Activated naive CD4-positive, alpha-beta T cell treated with anti-CD3 and anti-CD28 coated beads, Interleukin-2, amount 10 ng/mL, durations not matched to agents 7 days and 5 days (primary cell): ENCODE data around the gene ZNF598.

ENCODE experiments used
- CTCF ChIA-PET: fragments of 350-600 bp; sonication (Branson Sonifier 250); formaldehyde crosslinking; loops from one replicate; lab custom pipeline; 2021; ENCODE audit warnings: antibody characterized with exemption; lab: Charles Lee
- DNase-seq: peaks from one replicate; pipeline ENCODE4 v3.0.0-alpha.2; 2020
- H3K27ac Mint-ChIP-seq: one replicate; pipeline ENCODE4 v1.8.0; 2021; ENCODE audit warnings: mild to moderate bottlenecking, moderate library complexity, mixed read lengths
- H3K27me3 Mint-ChIP-seq: one replicate; pipeline ENCODE4 v1.8.0; 2021; ENCODE audit warnings: mild to moderate bottlenecking, mixed read lengths
- H3K36me3 Mint-ChIP-seq: one replicate; pipeline ENCODE4 v1.8.0; 2021; ENCODE audit warnings: mixed read lengths
- H3K4me1 Mint-ChIP-seq: one replicate; pipeline ENCODE4 v1.8.0; 2021; ENCODE audit warnings: mixed read lengths
- H3K4me3 Mint-ChIP-seq: one replicate; pipeline ENCODE4 v1.8.0; 2021; ENCODE audit warnings: mild to moderate bottlenecking, moderate library complexity, mixed read lengths
- H3K9me3 Mint-ChIP-seq: one replicate; pipeline ENCODE4 v1.8.0; 2021; ENCODE audit warnings: mixed read lengths

ZNF598 gene

DNA sequence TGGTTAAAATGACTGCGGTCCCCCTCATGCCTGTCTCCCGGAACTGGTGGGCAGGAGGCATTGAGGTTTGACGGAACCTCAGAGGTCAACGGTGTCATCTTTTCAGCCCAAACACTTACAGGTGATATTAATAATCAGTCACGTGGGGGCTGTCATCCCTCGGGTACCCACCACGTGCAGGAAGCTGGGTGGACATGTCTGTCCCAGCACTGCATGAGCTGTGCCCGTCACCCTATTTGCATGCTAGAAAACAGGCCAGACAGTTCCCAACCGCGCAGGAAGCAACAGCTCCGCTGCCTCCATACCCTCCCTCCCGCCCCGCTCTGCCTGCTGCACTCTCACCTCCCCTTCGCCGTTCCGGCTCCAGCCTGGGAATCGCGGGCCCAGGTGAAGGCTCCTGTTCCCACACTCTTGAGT lies 18.5 kb downstream of the ZNF598 start:
- peak; percentile 61 for DNase-seq
- Mint-ChIP-seq H3K27me3 (peaks cover 60% of the 10 kb centered on the region), H3K4me3 (peak overlapping the region; percentile 65), H3K36me3 (peaks cover 11% of the 10 kb centered on the region), H3K9me3 (no peaks in the 10 kb centered on the region), H3K4me1 (peaks cover 23% of the 10 kb centered on the region), H3K27ac (peak overlapping the region; percentile 69)
- CTCF ChIA-PET: interaction anchor here (1.6 kb wide), 1 partner anchor 13 kb away, joined by 8 read pairs; no protein-coding TSS in a partner anchor

DNA sequence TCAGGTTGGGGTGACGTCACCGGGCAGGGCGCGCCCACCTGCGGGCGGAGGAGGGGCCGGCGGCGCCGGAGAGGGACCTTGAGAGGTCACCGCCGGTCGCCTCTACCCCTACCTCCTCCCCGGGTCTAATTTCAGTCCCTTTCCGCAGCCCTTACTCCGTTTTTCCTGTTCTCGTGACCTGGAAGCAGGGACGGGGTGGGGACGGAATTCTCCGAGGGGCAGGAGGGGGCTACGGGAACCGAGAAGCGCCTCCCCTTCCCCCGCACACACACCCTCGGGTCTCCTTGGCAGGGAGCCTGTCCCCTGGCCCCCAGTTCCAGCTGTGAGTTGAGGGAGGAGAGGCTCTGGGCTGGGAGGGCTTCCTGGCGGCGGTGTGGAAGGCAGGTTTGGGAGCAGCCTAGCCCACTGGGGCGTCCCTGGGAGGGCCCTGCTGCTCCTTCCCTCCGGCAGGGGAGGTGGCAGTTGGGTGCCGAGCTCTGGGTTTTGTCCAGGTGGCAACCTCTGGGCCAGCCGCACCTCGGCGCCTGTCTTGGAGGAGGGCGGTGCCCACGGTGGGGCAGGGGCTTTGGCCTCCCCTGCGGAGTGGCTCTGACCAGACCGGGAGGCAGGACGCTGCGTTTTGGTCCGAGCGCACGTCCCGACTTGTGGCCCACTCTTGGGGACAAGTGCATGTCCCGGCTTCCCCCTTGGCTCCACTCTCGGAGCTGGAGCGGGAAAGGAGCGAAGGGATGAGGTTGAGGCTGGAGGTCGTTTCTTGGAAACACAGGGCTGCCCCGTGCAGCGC lies 19.1 kb downstream of the ZNF598 start:
- peak; percentile 63 for DNase-seq
- H3K9me3 Mint-ChIP-seq: no peaks in the 10 kb centered on the region
- peaks cover 11% of the 10 kb centered on the region for H3K36me3 Mint-ChIP-seq
- peak overlapping the region; percentile 69 for H3K27ac Mint-ChIP-seq
- H3K27me3 Mint-ChIP-seq: peaks cover 60% of the 10 kb centered on the region
- H3K4me3 Mint-ChIP-seq: peak overlapping the region; percentile 65
- H3K4me1 Mint-ChIP-seq: peaks cover 27% of the 10 kb centered on the region
- CTCF ChIA-PET: interaction anchor here (1.6 kb wide), 1 partner anchor 13 kb away, joined by 8 read pairs; no protein-coding TSS in a partner anchor

DNA sequence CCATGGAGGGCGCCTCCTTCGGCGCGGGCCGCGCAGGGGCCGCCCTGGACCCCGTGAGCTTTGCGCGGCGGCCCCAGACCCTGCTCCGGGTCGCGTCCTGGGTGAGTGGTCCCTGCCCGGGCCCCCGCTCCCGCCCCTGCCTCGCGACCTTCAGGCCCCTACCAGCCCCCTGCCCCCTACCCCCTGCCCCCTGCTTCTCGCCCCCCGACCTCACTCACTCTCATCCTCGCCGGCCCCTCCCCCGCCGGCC lies 19.6 kb downstream of the ZNF598 start:
- H3K4me1 Mint-ChIP-seq: peaks cover 32% of the 10 kb centered on the region
- H3K9me3 Mint-ChIP-seq: no peaks in the 10 kb centered on the region
- H3K36me3 Mint-ChIP-seq: peaks cover 11% of the 10 kb centered on the region
- DNase-seq: no peak
- H3K27me3 Mint-ChIP-seq: peaks cover 60% of the 10 kb centered on the region
- no peak overlapping the region for H3K4me3 Mint-ChIP-seq
- CTCF ChIA-PET: no interaction called here
- no peak overlapping the region for H3K27ac Mint-ChIP-seq

DNA sequence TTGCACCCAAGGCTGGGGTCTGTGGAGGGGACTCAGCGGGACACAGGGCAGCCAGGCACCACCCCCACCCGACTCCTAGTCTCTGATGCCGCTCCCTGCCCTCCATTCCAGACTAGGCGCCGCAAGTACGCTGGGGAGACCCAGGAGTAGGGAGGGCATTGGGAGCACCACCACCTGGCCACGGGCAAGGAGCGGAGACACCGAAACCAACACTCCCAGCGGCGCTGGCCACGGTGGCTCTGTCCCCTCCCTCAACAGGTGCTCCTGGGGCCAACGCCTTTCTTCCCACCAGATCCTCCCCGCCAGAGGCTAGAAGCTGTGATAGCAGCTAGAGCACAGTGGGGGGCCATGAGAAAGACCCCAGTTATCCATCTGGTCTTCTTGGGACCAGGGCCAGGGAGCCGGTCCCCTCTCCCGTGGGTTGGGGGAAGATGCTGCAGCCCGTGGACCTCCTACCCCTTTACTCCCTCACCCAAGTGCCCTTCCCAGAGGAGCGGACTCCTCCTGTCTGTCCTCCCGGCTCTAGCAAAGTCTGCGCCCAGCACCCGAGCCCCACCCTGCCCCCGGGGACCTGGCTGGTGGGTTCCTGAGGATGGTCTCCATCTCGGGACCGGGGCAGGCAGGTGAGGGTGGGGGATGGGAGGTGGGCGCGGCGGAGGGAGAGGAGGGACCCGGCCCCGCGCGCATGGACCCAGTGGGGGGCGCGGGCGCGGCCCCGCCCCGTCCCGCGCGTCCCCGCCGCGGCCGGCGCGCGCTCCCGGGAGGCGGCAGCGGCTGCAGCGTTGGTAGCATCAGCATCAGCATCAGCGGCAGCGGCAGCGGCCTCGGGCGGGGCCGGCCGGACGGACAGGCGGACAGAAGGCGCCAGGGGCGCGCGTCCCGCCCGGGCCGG lies 20.2 kb downstream of the ZNF598 start, which contains the start of gene SYNGR3:
TSS of gene SYNGR3 (plus strand) at position 762 of the 892 bp plus-strand sequence. CDS start 133 bp downstream, outside the sequence.
- Mint-ChIP-seq H3K9me3 (no peaks in the 10 kb centered on the region), H3K36me3 (peaks cover 11% of the 10 kb centered on the region), H3K4me1 (peaks cover 38% of the 10 kb centered on the region), H3K27me3 (peaks cover 63% of the 10 kb centered on the region), H3K27ac (no peak within 1 kb of the TSS), H3K4me3 (peak within 1 kb of the TSS; percentile 65)
- CTCF ChIA-PET: interaction anchor here (1.4 kb wide), 1 partner anchor 15 kb away, joined by 3 read pairs; no protein-coding TSS in a partner anchor
- no peak for DNase-seq

DNA sequence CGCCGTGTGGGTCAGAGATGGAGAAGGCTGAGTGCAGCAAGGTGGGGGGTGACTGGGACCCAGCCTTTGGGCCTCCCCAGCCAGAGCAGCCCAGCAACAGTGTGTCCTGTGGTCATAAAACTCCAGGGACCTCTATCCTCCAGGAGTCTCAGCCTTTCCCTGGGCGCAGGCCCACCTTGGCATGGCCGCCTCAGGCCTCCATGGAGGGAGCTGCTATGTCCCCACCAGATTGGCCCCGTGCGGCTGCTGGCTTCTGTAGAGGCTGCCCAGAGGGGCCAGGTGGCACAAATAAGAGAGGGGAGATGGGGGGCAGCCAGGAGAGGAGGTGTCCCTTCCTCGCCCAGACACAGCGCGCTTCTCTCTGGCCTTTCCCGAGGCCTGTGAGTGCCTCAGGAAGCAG lies 22.4 kb downstream of the ZNF598 start:
- no peaks in the 10 kb centered on the region for H3K9me3 Mint-ChIP-seq
- no peak overlapping the region for H3K27ac Mint-ChIP-seq
- CTCF ChIA-PET: interaction anchor here (0.6 to 1.9 kb wide), 2 partner anchors 17 to 408 kb away, joined by 3 to 5 read pairs; no protein-coding TSS in a partner anchor
- peaks cover 13% of the 10 kb centered on the region for H3K36me3 Mint-ChIP-seq
- peaks cover 41% of the 10 kb centered on the region for H3K4me1 Mint-ChIP-seq
- H3K4me3 Mint-ChIP-seq: no peak overlapping the region
- H3K27me3 Mint-ChIP-seq: peaks cover 77% of the 10 kb centered on the region
- no peak for DNase-seq

DNA sequence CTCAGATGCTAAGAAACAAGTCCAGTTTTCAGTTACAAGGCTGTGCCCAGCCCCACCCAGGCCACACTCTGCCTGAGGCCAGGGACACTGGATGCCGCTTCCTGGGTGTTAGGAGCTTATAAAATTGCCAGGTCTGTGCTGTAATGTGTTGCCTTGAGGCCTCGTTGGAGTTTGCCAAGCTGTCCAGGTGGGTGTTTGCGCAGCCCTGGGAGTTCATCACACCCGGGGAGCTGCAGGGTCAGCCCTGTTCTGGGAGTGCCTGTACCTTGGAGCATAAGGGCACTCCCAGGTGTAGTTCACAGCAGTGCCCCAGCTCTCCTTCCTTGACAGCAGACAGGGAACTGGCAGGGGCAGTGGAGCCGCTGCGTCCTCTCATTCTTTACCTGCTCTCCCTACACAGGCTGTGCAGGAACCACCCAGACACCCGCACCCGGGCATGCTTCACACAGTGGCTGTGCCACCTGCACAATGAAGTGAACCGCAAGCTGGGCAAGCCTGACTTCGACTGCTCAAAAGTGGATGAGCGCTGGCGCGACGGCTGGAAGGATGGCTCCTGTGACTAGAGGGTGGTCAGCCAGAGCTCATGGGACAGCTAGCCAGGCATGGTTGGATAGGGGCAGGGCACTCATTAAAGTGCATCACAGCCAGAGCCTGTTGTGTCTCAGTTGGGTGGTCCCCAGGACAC lies 24.0 kb downstream of the ZNF598 start:
- no peaks in the 10 kb centered on the region for H3K9me3 Mint-ChIP-seq
- peaks cover 78% of the 10 kb centered on the region for H3K27me3 Mint-ChIP-seq
- no peak for DNase-seq
- peaks cover 31% of the 10 kb centered on the region for H3K4me1 Mint-ChIP-seq
- peak overlapping the region; percentile 80 for H3K4me3 Mint-ChIP-seq
- peaks cover 13% of the 10 kb centered on the region for H3K36me3 Mint-ChIP-seq
- peak overlapping the region; percentile 19 for H3K27ac Mint-ChIP-seq
- CTCF ChIA-PET: interaction anchor here (1.3 to 1.7 kb wide), 2 partner anchors 14 to 17 kb away, joined by 3 to 5 read pairs; partner anchors contain the start of gene TBL3

DNA sequence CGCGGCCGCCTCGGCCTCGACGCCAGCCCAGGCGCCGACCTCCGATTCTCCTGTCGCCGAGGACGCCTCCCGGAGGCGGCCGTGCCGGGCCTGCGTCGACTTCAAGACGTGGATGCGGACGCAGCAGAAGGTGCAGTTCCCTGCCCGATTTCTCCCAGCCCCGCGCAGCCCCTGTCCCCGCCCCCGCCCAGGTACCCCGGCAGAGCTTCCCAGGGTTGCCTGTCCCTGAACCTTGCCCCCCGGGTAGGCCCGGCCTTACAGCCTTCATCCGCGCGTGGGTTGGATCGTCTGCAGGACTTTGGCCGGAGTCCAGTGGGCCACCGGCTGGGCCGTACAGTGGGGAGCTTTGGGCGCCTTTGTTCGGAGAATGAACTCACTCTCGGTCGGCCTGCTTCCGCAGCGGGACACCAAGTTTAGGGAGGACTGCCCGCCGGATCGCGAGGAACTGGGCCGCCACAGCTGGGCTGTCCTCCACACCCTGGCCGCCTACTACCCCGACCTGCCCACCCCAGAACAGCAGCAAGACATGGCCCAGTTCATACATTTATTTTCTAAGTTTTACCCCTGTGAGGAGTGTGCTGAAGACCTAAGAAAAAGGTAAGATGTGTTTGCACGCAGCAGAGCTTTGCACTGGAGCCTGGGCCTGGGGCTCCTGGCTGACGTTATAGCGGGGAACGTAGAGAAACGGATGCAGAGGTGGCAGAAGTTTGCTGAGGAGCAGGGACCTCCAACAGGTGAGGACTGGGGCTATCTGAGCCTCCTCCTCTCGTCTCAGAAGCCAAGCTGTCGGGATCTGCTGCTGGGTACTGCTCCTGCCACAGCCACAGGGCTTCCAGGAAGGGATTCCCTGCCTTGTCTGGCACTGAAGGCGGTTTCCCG lies 25.0 kb downstream of the ZNF598 start:
- peak overlapping the region; percentile 80 for H3K4me3 Mint-ChIP-seq
- peaks cover 13% of the 10 kb centered on the region for H3K36me3 Mint-ChIP-seq
- CTCF ChIA-PET: interaction anchor here (1.3 to 1.7 kb wide), 3 partner anchors 13 to 20 kb away, joined by 3 to 5 read pairs (median 5); partner anchors contain the start of gene TBL3
- H3K27ac Mint-ChIP-seq: peak overlapping the region; percentile 71
- H3K9me3 Mint-ChIP-seq: no peaks in the 10 kb centered on the region
- peaks cover 28% of the 10 kb centered on the region for H3K4me1 Mint-ChIP-seq
- H3K27me3 Mint-ChIP-seq: peaks cover 82% of the 10 kb centered on the region
- DNase-seq: no peak

DNA sequence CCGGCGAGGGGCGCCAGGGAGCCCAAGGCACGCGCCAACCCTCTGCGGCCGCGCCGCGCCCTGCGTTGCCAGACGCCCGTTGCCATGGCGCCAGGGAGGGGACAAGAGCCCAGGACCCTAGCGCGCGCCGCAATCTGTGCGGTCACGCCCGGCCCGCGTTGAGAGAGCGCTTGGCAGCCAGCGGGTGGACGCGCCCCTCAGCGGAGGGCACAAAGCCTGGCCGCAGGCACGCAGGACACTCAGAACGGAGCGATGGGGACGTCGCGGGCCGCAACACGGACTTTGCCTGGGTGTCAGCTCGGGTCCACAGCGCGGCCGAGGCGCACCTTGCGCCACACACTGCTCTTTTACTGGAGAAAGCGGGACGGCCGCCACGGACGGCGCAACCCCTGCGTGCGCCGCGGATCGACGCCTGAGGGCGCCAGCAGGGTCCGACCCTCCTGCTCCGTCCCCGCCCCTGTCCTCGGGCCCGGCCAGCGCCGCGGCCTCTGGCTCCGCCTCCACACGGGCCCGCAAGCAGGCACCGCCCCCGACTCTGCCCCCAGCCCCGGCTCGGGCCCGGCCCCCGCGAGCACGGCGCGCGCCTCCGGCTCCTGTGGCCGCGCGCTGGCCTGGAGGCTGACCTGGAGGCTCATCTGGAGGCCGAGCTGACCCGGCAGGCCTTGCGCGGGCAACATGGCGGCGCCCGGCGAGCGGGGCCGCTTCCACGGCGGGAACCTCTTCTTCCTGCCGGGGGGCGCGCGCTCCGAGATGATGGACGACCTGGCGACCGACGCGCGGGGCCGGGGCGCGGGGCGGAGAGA lies 25.9 kb downstream of the ZNF598 start, which contains the start of gene GFER:
TSS of gene GFER (plus strand) at position 650 of the 803 bp plus-strand sequence. CDS start at position 676, 26 bp downstream.
- Mint-ChIP-seq H3K4me1 (peaks cover 25% of the 10 kb centered on the region), H3K4me3 (peak within 1 kb of the TSS; percentile 80), H3K27ac (peak within 1 kb of the TSS; percentile 71), H3K9me3 (no peaks in the 10 kb centered on the region), H3K27me3 (peaks cover 78% of the 10 kb centered on the region), H3K36me3 (peaks cover 13% of the 10 kb centered on the region)
- CTCF ChIA-PET: interaction anchor here (1.5 to 1.7 kb wide), 2 partner anchors 12 to 20 kb away, joined by 5 read pairs; partner anchors contain the start of gene TBL3
- peak; percentile 80 for DNase-seq

DNA sequence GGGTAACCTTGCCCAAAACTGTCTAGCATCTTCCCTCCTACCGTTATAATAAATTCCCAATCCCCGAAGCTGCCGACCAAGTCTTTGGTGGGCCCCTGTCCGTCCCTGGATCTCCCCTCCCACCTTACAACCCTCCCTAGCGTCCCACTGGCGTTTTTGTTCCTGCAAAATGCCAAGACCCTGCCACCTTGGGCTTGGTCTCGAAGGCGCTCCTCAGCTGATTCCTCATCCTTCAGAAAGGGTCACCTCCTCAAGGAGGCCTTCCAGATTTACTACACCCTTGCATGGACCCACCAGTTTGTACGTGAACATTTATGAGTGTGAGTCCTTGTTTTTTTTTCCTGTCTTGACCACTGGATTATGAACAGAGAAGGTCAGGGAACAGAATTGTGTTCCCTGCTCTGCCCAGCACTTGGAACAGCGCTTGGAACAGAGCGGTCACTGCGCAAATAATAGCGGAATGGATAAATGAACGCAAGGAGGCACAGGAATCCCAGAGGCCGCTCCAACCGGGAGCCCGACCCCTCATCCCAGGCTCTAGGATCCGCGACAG lies 26.6 kb downstream of the ZNF598 start:
- Mint-ChIP-seq H3K4me3 (peak overlapping the region; percentile 80), H3K36me3 (peaks cover 10% of the 10 kb centered on the region), H3K9me3 (no peaks in the 10 kb centered on the region), H3K27ac (peak overlapping the region; percentile 52), H3K27me3 (peaks cover 71% of the 10 kb centered on the region), H3K4me1 (peaks cover 22% of the 10 kb centered on the region)
- DNase-seq: no peak
- CTCF ChIA-PET: interaction anchor here (1.1 kb wide), 1 partner anchor 21 kb away, joined by 5 read pairs; no protein-coding TSS in a partner anchor

DNA sequence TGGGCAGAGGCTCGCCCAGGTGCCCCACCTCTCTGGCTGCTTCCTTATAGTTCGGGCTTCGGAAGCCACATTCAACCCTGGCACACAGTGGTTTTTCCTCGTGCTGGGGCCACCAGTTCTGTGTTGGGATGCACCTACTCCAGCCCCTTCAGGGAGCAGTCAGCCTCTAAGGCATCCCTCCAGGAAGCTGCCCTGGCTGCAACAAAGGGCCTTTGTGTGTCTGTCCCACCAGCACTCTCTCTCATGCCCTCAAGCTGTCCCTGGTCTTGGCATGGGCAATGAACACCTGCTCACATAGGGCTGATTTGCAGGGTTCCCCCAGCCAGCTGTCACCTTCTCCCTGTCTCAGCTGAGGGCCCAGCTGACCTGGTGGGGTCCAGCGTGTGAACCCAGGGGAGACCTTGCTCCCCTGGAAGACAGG lies 27.6 kb downstream of the ZNF598 start:
- H3K27ac Mint-ChIP-seq: no peak overlapping the region
- peaks cover 70% of the 10 kb centered on the region for H3K27me3 Mint-ChIP-seq
- CTCF ChIA-PET: interaction anchor here (1.1 to 1.2 kb wide), 2 partner anchors 22 to 173 kb away, joined by 3 to 5 read pairs; no protein-coding TSS in a partner anchor
- H3K4me1 Mint-ChIP-seq: peaks cover 22% of the 10 kb centered on the region
- peak overlapping the region; percentile 80 for H3K4me3 Mint-ChIP-seq
- DNase-seq: no peak
- no peaks in the 10 kb centered on the region for H3K9me3 Mint-ChIP-seq
- H3K36me3 Mint-ChIP-seq: peaks cover 13% of the 10 kb centered on the region

DNA sequence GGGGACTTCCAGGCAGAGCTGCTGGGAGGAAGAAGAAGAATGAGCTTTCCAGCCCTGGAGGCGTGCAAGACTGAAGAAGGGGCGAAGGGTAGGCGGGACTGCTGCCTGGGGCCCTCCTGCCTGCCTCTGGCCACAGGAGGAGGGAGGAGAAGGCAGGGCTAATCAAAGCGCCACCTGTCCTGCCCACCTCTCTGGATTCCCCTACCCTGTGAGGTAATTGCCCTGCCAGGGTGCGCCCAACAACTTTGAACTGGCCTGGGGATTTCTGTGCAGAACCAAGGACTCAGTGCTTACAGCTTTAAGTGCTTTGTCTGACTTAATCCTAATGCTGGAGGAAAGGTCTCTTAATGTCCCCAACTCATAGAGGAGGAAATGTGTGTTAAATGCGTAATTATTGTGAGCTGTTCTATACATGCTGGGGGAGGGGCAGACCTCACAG lies 28.2 kb downstream of the ZNF598 start, which contains the start of gene NOXO1:
TSS of gene NOXO1 (minus strand) at position 72 of the 439 bp plus-strand sequence. CDS start 290 bp downstream, outside the sequence.
- DNase-seq: no peak
- peak within 1 kb of the TSS; percentile 80 for H3K4me3 Mint-ChIP-seq
- H3K9me3 Mint-ChIP-seq: no peaks in the 10 kb centered on the region
- peaks cover 64% of the 10 kb centered on the region for H3K27me3 Mint-ChIP-seq
- CTCF ChIA-PET: interaction anchor here (1.2 kb wide), 1 partner anchor 174 kb away, joined by 3 read pairs; no protein-coding TSS in a partner anchor
- peaks cover 22% of the 10 kb centered on the region for H3K4me1 Mint-ChIP-seq
- H3K27ac Mint-ChIP-seq: no peak within 1 kb of the TSS
- peaks cover 7% of the 10 kb centered on the region for H3K36me3 Mint-ChIP-seq

DNA sequence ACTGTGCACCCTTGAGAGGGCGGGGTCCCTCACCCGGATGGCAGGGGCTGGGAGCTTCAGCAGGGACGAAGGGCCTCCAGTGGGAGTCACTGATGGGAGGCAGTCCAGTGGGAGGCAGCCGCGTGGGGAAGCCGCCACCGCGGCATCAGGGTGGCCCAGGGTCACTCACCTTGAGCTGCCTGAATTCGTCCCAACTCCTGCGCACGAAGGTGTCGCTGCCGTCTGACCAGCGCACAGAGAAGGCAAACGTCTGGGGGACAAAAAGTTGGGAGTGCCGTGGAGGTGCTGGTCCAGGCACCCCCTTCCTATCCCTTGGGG lies 28.9 kb downstream of the ZNF598 start:
- CTCF ChIA-PET: no interaction called here
- peaks cover 62% of the 10 kb centered on the region for H3K27me3 Mint-ChIP-seq
- H3K36me3 Mint-ChIP-seq: peaks cover 10% of the 10 kb centered on the region

More for the DNA sequence above, 28.9 kb downstream of the ZNF598 start:
- Mint-ChIP-seq H3K27ac (no peak overlapping the region), H3K9me3 (no peaks in the 10 kb centered on the region), H3K4me3 (no peak overlapping the region), H3K4me1 (peaks cover 20% of the 10 kb centered on the region)
- DNase-seq: no peak
